Neural cell (in vitro differentiated cells): ENCODE measurements around the gene GNG14. TPM values are rescaled to one million over a fixed set of nuclear protein-coding genes. Genes with fewer than 3 reads are reported as not detected.

Experiments
- H2AFZ ChIP-seq: fragments of 200-600, 300-800 bp; sonication (generic), shearing (Covaris generic); 2 replicates; pipeline ENCODE4 v1.6.0; 2014; ENCODE audit warnings: low read depth, mild to moderate bottlenecking, antibody characterized with exemption, low read length, moderate library complexity
- H3F3A ChIP-seq: fragments of 200-600 bp; shearing (Covaris generic); 2 replicates; pipeline ENCODE4 v1.6.1; 2016; ENCODE audit warnings: mild to moderate bottlenecking, moderate library complexity, mixed read lengths, antibody characterized with exemption, low read length; ENCODE audit not compliant: insufficient read depth, poor library complexity, severe bottlenecking
- H3K27ac ChIP-seq: fragments of 200-600, 300-800 bp; sonication (generic), shearing (Covaris generic); 2 replicates; pipeline ENCODE4 v1.5.1; 2014; ENCODE audit warnings: mild to moderate bottlenecking, low read length, moderate library complexity
- H3K27me3 ChIP-seq: fragments of 300-800, 200-600 bp; sonication (generic), shearing (Covaris generic); 2 replicates; pipeline ENCODE4 v1.6.0; 2014; ENCODE audit warnings: mild to moderate bottlenecking, low read depth, low read length, moderate library complexity; ENCODE audit not compliant: insufficient read depth
- H3K36me3 ChIP-seq: fragments of 300-800, 200-600 bp; sonication (generic), shearing (Covaris generic); 2 replicates; pipeline ENCODE4 v1.5.1; 2014; ENCODE audit warnings: mild to moderate bottlenecking, antibody characterized with exemption, low read length, moderate library complexity; ENCODE audit not compliant: insufficient read depth
- H3K4me2 ChIP-seq: fragments of 300-800, 200-600 bp; sonication (generic), shearing (Covaris generic); 2 replicates; pipeline ENCODE4 v1.6.0; 2014; ENCODE audit warnings: mild to moderate bottlenecking, low read length
- H3K4me3 ChIP-seq: fragments of 300-800, 200-600 bp; sonication (generic), shearing (Covaris generic); 2 replicates; pipeline ENCODE4 v1.5.1; 2014; ENCODE audit warnings: mild to moderate bottlenecking, low read length, moderate library complexity
- H3K79me2 ChIP-seq: fragments of 200-600 bp; shearing (Covaris generic); replicated peaks from 2 replicates; pipeline ENCODE4 v1.6.0; 2014; ENCODE audit warnings: mild to moderate bottlenecking, low read length, moderate library complexity; ENCODE audit not compliant: insufficient read depth
- H3K9ac ChIP-seq: fragments of 300-800, 200-600 bp; sonication (generic), shearing (Covaris generic); 2 replicates; pipeline ENCODE4 v1.6.1; 2016; ENCODE audit warnings: mild to moderate bottlenecking, low read length, mixed read lengths
- H3K9me2 ChIP-seq: fragments of 200-600 bp; shearing (Covaris generic); 2 replicates; pipeline ENCODE4 v1.6.1; 2016; ENCODE audit warnings: mild to moderate bottlenecking, low read length, mixed read lengths; ENCODE audit not compliant: insufficient read depth
- H3K9me3 ChIP-seq: fragments of 200-600, 300-800 bp; sonication (generic), shearing (Covaris generic); 2 replicates; pipeline ENCODE4 v1.6.1; 2016; ENCODE audit warnings: mild to moderate bottlenecking, mixed run types, low read length, moderate library complexity, mixed read lengths
- H4K20me1 ChIP-seq: fragments of 200-600 bp; shearing (Covaris generic); 2 replicates; pipeline ENCODE4 v1.6.1; 2016; ENCODE audit warnings: mild to moderate bottlenecking, mixed run types; ENCODE audit not compliant: insufficient read depth
- CTCF ChIP-seq: fragments of 450-650 bp; IDR thresholded peaks from 2 replicates; pipeline ENCODE4 v1.5.1; 2014; ENCODE audit warnings: antibody characterized with exemption, mild to moderate bottlenecking, moderate library complexity; ENCODE audit not compliant: poor library complexity, severe bottlenecking
- EP300 ChIP-seq: fragments of 450-650 bp; conservative IDR thresholded peaks from 2 replicates; pipeline ENCODE4 v1.6.1; 2014; ENCODE audit warnings: antibody characterized with exemption, mild to moderate bottlenecking, moderate library complexity; ENCODE audit not compliant: poor library complexity, severe bottlenecking
- EZH2 ChIP-seq: fragments of 200-600, 300-800 bp; shearing (Covaris generic), sonication (generic); IDR thresholded peaks from 2 replicates; pipeline ENCODE4 v1.6.1; 2014; ENCODE audit warnings: antibody characterized with exemption, low read length, borderline replicate concordance, mild to moderate bottlenecking; ENCODE audit not compliant: insufficient read depth, poor library complexity, severe bottlenecking
- MXI1 ChIP-seq: fragments of 450-650 bp; conservative IDR thresholded peaks from 2 replicates; pipeline ENCODE4 v1.6.1; 2014; ENCODE audit warnings: antibody characterized with exemption, mild to moderate bottlenecking; ENCODE audit not compliant: poor library complexity, severe bottlenecking
- POLR2AphosphoS5 ChIP-seq: IDR thresholded peaks from 2 replicates; pipeline ENCODE4 v1.6.1; 2012
- RAD21 ChIP-seq: fragments of 450-650 bp; conservative IDR thresholded peaks from 2 replicates; pipeline ENCODE4 v1.6.1; 2014; ENCODE audit warnings: antibody characterized with exemption, mild to moderate bottlenecking, moderate library complexity
- REST ChIP-seq: IDR thresholded peaks from 2 replicates; pipeline ENCODE4 v1.6.1; 2012; ENCODE audit warnings: borderline replicate concordance
- SMC3 ChIP-seq: fragments of 450-650 bp; conservative IDR thresholded peaks from 2 replicates; pipeline ENCODE4 v1.6.1; 2014; ENCODE audit warnings: antibody characterized with exemption, mild to moderate bottlenecking, moderate library complexity; ENCODE audit not compliant: poor library complexity
- TAF1 ChIP-seq: IDR thresholded peaks from 2 replicates; pipeline ENCODE4 v1.6.1; 2012; ENCODE audit warnings: low read depth
- polyA plus RNA-seq: library from polyadenylated mRNA; depleted of rRNA; stranded (reverse); fragments of >200 nt; gene quantifications from 2 replicates; pipeline ENCODE4 v1.2.3, GENCODE V29; 2014

Gene GNG14
- polyA plus RNA-seq, 1 donor from 2014 or later: not detected

- H3K79me2 ChIP-seq: peaks cover 31% of the 10 kb centered on the region
- H3K27ac ChIP-seq: no peak overlapping the region
- H3K9me2 ChIP-seq: no peaks in the 10 kb centered on the region
- H3K36me3 ChIP-seq: no peaks in the 10 kb centered on the region
- H3K9me3 ChIP-seq: no peaks in the 10 kb centered on the region
- no peaks in the 10 kb centered on the region for H3K27me3 ChIP-seq
- TF ChIP-seq EP300: no peak
- no peak for TF ChIP-seq MXI1
- no peak overlapping the region for H3K4me2 ChIP-seq
- no peak overlapping the region for H2AFZ ChIP-seq
- no peak overlapping the region for H3K9ac ChIP-seq
- no peak overlapping the region for H3K4me3 ChIP-seq
- H3F3A ChIP-seq: no peaks in the 10 kb centered on the region
- H4K20me1 ChIP-seq: no peaks in the 10 kb centered on the region
Measured at GRCh38 chr19:12731337-12731736, 43.5 kb downstream of the GNG14 start.

GRCh38 chr19:12733369-12734214 lies 45.8 kb downstream of the GNG14 start:
- H3K27ac ChIP-seq: peak overlapping the region; percentile 92
- H3K9ac ChIP-seq: peak overlapping the region; percentile 97
- H3K4me2 ChIP-seq: peak overlapping the region; percentile 92
- no peaks in the 10 kb centered on the region for H3K9me3 ChIP-seq
- H3K9me2 ChIP-seq: no peaks in the 10 kb centered on the region
- peak overlapping the region; percentile 97 for H3K4me3 ChIP-seq
- TF ChIP-seq EZH2 (no peak), POLR2AphosphoS5 (no peak), SMC3 (no peak), MXI1 (peak; percentile 23), REST (no peak), CTCF (peak; percentile 59), RAD21 (no peak), EP300 (no peak), TAF1 (no peak)
- no peaks in the 10 kb centered on the region for H3K27me3 ChIP-seq
- no peaks in the 10 kb centered on the region for H4K20me1 ChIP-seq
- peaks cover 43% of the 10 kb centered on the region for H3K79me2 ChIP-seq
- H3K36me3 ChIP-seq: no peaks in the 10 kb centered on the region
- H2AFZ ChIP-seq: peak overlapping the region; percentile 85
- no peaks in the 10 kb centered on the region for H3F3A ChIP-seq
